Measurements from ENCODE around the gene ERGIC1. TPM values are rescaled to one million over a fixed set of nuclear protein-coding genes. Genes with fewer than 3 reads are reported as not detected.

Gene ERGIC1
- total and polyA plus RNA-seq, 2 of the 8 experiments (the other 6 are each of a cell fraction or from before 2014, with no cell fraction given), result 95.3 to 106 TPM

DNA sequence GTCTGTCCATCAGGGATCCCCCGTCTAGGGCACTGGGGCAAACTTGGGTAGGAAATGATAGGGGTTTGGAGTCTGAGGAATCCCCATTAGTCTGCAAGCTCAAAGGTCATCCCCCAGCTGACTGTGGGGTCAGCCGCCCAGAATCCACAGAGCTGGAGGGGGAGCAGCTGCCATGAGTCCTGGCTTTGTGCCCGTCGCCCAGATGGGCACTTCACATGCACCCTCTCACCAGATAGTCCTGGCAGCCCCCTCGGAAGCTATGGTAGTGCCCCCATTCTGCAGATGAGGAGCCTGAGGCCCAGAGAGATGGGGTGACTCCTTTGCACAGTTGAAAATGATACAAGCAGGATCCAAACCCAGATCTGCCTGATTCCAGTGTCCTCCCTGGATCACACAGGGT is 89.5 kb downstream of the ERGIC1 start:
- no peak for FAIRE-seq
- no peak overlapping the region for H3K14ac ChIP-seq (ENCODE audit: insufficient read length)
- peaks cover 10 to 24% (median 13%) of the 10 kb centered on the region in 4 experiments for H3K36me3 ChIP-seq (ENCODE audit: control insufficient read depth in 2 of 4, insufficient read depth in 4 of 4, low read length in 3 of 4)
- TF ChIP-seq CBX8 (IDR thresholded peaks at IDR 0.05; ENCODE audit: borderline replicate concordance, low read depth, low read length) (no peak), RXRA (IDR thresholded peaks at IDR 0.05; ENCODE audit: insufficient read depth, low read depth, low read length) (no peak), CTBP2 (IDR thresholded peaks at IDR 0.05; ENCODE audit: borderline replicate concordance, insufficient read depth, insufficient read length, low read length) (no peak), POU5F1 (IDR thresholded peaks at IDR 0.05; ENCODE audit: low read depth, low read length) (no peak), EZH2 (IDR thresholded peaks at IDR 0.05; ENCODE audit: low read depth, low read length, severe bottlenecking) (no peak), EGR1 (IDR thresholded peaks at IDR 0.05; ENCODE audit: borderline replicate concordance, low read depth, low read length) (no peak), YY1 (IDR thresholded peaks at IDR 0.05; ENCODE audit: low read depth, low read length) (no peak), CBX5 (IDR thresholded peaks at IDR 0.05; ENCODE audit: low read depth, low read length) (no peak), RFX5 (IDR thresholded peaks at IDR 0.05; ENCODE audit: borderline replicate concordance, low read depth, low read length) (no peak), KDM4A (IDR thresholded peaks at IDR 0.05; ENCODE audit: low read depth, low read length, severe bottlenecking) (no peak), SP2 (IDR thresholded peaks at IDR 0.05; ENCODE audit: low read length) (no peak)
- TF ChIP-seq, protein P1, sequence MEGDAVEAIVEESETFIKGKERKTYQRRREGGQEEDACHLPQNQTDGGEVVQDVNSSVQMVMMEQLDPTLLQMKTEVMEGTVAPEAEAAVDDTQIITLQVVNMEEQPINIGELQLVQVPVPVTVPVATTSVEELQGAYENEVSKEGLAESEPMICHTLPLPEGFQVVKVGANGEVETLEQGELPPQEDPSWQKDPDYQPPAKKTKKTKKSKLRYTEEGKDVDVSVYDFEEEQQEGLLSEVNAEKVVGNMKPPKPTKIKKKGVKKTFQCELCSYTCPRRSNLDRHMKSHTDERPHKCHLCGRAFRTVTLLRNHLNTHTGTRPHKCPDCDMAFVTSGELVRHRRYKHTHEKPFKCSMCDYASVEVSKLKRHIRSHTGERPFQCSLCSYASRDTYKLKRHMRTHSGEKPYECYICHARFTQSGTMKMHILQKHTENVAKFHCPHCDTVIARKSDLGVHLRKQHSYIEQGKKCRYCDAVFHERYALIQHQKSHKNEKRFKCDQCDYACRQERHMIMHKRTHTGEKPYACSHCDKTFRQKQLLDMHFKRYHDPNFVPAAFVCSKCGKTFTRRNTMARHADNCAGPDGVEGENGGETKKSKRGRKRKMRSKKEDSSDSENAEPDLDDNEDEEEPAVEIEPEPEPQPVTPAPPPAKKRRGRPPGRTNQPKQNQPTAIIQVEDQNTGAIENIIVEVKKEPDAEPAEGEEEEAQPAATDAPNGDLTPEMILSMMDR (IDR thresholded peaks at IDR 0.05; ENCODE audit: control extremely low read depth in 1 of 3, insufficient read depth in 1 of 3, low read depth in 1 of 3, low read length in 3 of 3), result no peak

More for the DNA sequence above, 89.5 kb downstream of the ERGIC1 start:
- 90% methylated on average over 4 of the region's 5 CpGs; no CpG with 5 or more reads in 1 of the 2 experiments for WGBS, 2 experiments (ENCODE audit: extremely low coverage in 1 of 2, insufficient coverage in 1 of 2, insufficient read length in 1 of 2, insufficient replicate concordance in 2 of 2, low coverage in 1 of 2, low lambda C conversion rate in 2 of 2, missing lambda C conversion rate in 1 of 2)
- H2BK5ac ChIP-seq (ENCODE audit: low read depth, low read length), result no peak overlapping the region
- H2BK20ac ChIP-seq (ENCODE audit: low read length), result no peak overlapping the region
- no peak overlapping the region for H3K27ac ChIP-seq (ENCODE audit: low read depth, low read length)
- H3K9ac ChIP-seq (replicated peaks in 1 of 4; ENCODE audit: extremely low read depth in 1 of 4, low read depth in 3 of 4, low read length in 3 of 4), result no peak overlapping the region
- no peak overlapping the region for H2BK120ac ChIP-seq (replicated peaks; ENCODE audit: low read depth, low read length)
- H3K4me2 ChIP-seq (ENCODE audit: insufficient read depth in 1 of 2, low read depth in 2 of 2, low read length in 2 of 2), result no peak overlapping the region
- H4K20me1 ChIP-seq (replicated peaks in 1 of 2; ENCODE audit: control insufficient read depth in 1 of 2, insufficient read depth in 2 of 2, low read length in 2 of 2), result peaks cover 0 to 7% of the 10 kb centered on the region in 2 experiments
- H3K4me1 ChIP-seq (replicated peaks in 1 of 4; ENCODE audit: control insufficient read depth in 3 of 4, insufficient read depth in 4 of 4, low read length in 3 of 4), result no peaks in the 10 kb centered on the region; a peak in 2 of 7 replicates
- H2BK12ac ChIP-seq (ENCODE audit: low read depth, low read length), result no peak overlapping the region
- no peak overlapping the region for H3K4ac ChIP-seq (replicated peaks; ENCODE audit: insufficient read length, low read depth, low read length)
- CTCF ChIA-PET (ENCODE audit: partially characterized antibody), result interaction anchor here (1.8 to 12.2 kb wide), 3 partner anchors 9 to 214 kb away, joined by 8 to 206 read pairs (median 9); no protein-coding TSS in a partner anchor
- H3K27me3 ChIP-seq (replicated peaks in 1 of 4; ENCODE audit: control insufficient read depth in 3 of 4, extremely low read depth in 1 of 4, insufficient read depth in 3 of 4, low read length in 3 of 4), result no peaks in the 10 kb centered on the region
- no peak overlapping the region for H2AFZ ChIP-seq (ENCODE audit: low read length)
- no peak for DNase-seq (ENCODE audit: low read depth in 1 of 2, low spot score in 2 of 2)
- H2AK5ac ChIP-seq (ENCODE audit: low read depth, low read length), result no peak overlapping the region
- no peak overlapping the region for H3K4me3 ChIP-seq (ENCODE audit: extremely low read depth in 1 of 4, insufficient read depth in 2 of 4, low read depth in 3 of 4, low read length in 4 of 4)
- no peak overlapping the region for H4K5ac ChIP-seq (ENCODE audit: insufficient read length, low read depth, low read length)
- H3K23ac ChIP-seq (ENCODE audit: insufficient read length), result no peak overlapping the region
- no peaks in the 10 kb centered on the region for H3K79me2 ChIP-seq (ENCODE audit: control insufficient read depth in 1 of 2, insufficient read depth in 2 of 2, low read length in 2 of 2)
- peak overlapping the region; percentile 14; the same call in 1 of the 2 replicates for H4K8ac ChIP-seq (ENCODE audit: extremely low read depth, insufficient read depth, low read length)
- no peak overlapping the region for H3K56ac ChIP-seq (replicated peaks; ENCODE audit: insufficient read length, low read depth, low read length)
- no peaks in the 10 kb centered on the region for H3K79me1 ChIP-seq (ENCODE audit: low read depth, low read length)
- POLR2A ChIA-PET (ENCODE audit: partially characterized antibody), result no interaction called here
- no peak overlapping the region for H4K91ac ChIP-seq (replicated peaks; ENCODE audit: insufficient read length, low read length)
- no peak overlapping the region for H3K18ac ChIP-seq (ENCODE audit: extremely low read depth, low read length)
- no peak overlapping the region for H2BK15ac ChIP-seq (ENCODE audit: low read length)
- no peaks in the 10 kb centered on the region for H3K23me2 ChIP-seq (ENCODE audit: low read depth, low read length)
- no peaks in the 10 kb centered on the region for H3K9me3 ChIP-seq (ENCODE audit: insufficient read depth in 2 of 2, low read depth in 1 of 2, low read length in 1 of 2)
